ENCODE measurements around the gene ASTN2.
"Not testable (repeated sequence)": the region's sequence is repeated elsewhere in the genome, so short reads cannot be mapped to it uniquely, and the experiment has no call there.

Gene ASTN2

GRCh38 chr9:116842658-116843057, 572.2 kb downstream of the ASTN2 start:
- no peaks in the 10 kb centered on the region for H3K4me1 ChIP-seq (ENCODE audit: control insufficient read depth in 1 of 2, insufficient read depth in 2 of 2, low read length in 2 of 2)
- no peaks in the 10 kb centered on the region for H3K9me3 ChIP-seq (ENCODE audit: control insufficient read depth in 1 of 2, low read length in 2 of 2)
- no peak overlapping the region for H3K4me3 ChIP-seq (ENCODE audit: low read depth in 1 of 2, low read length in 2 of 2)
- no peaks in the 10 kb centered on the region for H3K27me3 ChIP-seq (ENCODE audit: low read depth, low read length)
- no peaks in the 10 kb centered on the region for H3K36me3 ChIP-seq (ENCODE audit: control insufficient read depth in 1 of 2, insufficient read depth in 2 of 2, low read length in 2 of 2)
- no peak overlapping the region for H3K27ac ChIP-seq (ENCODE audit: low read length)

GRCh38 chr9:116838468-116838867, 576.4 kb downstream of the ASTN2 start:
- not testable (repeated sequence) for H3K9me3 ChIP-seq (ENCODE audit: control insufficient read depth in 1 of 2, low read length in 2 of 2); H3K27ac ChIP-seq (ENCODE audit: low read length); H3K36me3 ChIP-seq (ENCODE audit: control insufficient read depth in 1 of 2, insufficient read depth in 2 of 2, low read length in 2 of 2); H3K4me1 ChIP-seq (ENCODE audit: control insufficient read depth in 1 of 2, insufficient read depth in 2 of 2, low read length in 2 of 2); H3K4me3 ChIP-seq (ENCODE audit: low read depth in 1 of 2, low read length in 2 of 2); H3K27me3 ChIP-seq (ENCODE audit: low read depth, low read length)

GRCh38 chr9:116837018-116837989, 577.6 kb downstream of the ASTN2 start:
- Histone ChIP-seq H3K9me3 (ENCODE audit: control insufficient read depth in 1 of 2, low read length in 2 of 2) (no peaks in the 10 kb centered on the region), H3K36me3 (ENCODE audit: control insufficient read depth in 1 of 2, insufficient read depth in 2 of 2, low read length in 2 of 2) (no peaks in the 10 kb centered on the region), H3K4me1 (ENCODE audit: control insufficient read depth in 1 of 2, insufficient read depth in 2 of 2, low read length in 2 of 2) (no peaks in the 10 kb centered on the region), H3K4me3 (ENCODE audit: low read depth in 1 of 2, low read length in 2 of 2) (no peak overlapping the region), H3K27ac (ENCODE audit: low read length) (no peak overlapping the region), H3K27me3 (ENCODE audit: low read depth, low read length) (no peaks in the 10 kb centered on the region)

DNA sequence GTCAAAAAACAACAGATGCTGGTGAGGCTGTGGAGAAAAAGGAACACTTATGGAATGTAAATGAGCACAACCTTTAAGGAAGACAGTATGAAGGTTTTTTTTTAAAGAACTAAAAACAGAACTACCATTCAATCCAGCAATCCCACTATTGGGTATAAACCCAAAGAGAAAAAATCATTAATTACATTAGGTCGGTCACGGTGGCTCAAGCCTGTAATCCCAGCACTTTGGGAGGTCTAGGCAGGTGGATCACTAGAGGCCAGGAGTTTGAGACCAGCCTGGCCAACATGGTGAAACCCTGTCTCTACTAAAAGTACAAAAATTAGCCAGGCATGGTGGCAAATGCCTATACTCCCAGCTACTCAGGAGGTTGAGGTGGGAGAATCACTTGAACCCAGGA, 584.5 kb downstream of the ASTN2 start:
- H3K27ac ChIP-seq (ENCODE audit: low read length); H3K4me1 ChIP-seq (ENCODE audit: control insufficient read depth in 1 of 2, insufficient read depth in 2 of 2, low read length in 2 of 2); H3K27me3 ChIP-seq (ENCODE audit: low read depth, low read length); H3K9me3 ChIP-seq (ENCODE audit: control insufficient read depth in 1 of 2, low read length in 2 of 2); H3K36me3 ChIP-seq (ENCODE audit: control insufficient read depth in 1 of 2, insufficient read depth in 2 of 2, low read length in 2 of 2); H3K4me3 ChIP-seq (ENCODE audit: low read depth in 1 of 2, low read length in 2 of 2): not testable (repeated sequence)

GRCh38 chr9:116821633-116822229, 593.1 kb downstream of the ASTN2 start:
- no peak overlapping the region for H3K27ac ChIP-seq (ENCODE audit: low read length)
- no peaks in the 10 kb centered on the region for H3K9me3 ChIP-seq (ENCODE audit: control insufficient read depth in 1 of 2, low read length in 2 of 2)
- no peaks in the 10 kb centered on the region for H3K4me1 ChIP-seq (ENCODE audit: control insufficient read depth in 1 of 2, insufficient read depth in 2 of 2, low read length in 2 of 2)
- no peaks in the 10 kb centered on the region for H3K27me3 ChIP-seq (ENCODE audit: low read depth, low read length)
- H3K4me3 ChIP-seq (ENCODE audit: low read depth in 1 of 2, low read length in 2 of 2): no peak overlapping the region
- no peaks in the 10 kb centered on the region for H3K36me3 ChIP-seq (ENCODE audit: control insufficient read depth in 1 of 2, insufficient read depth in 2 of 2, low read length in 2 of 2)

GRCh38 chr9:116819116-116819515, 595.7 kb downstream of the ASTN2 start:
- Histone ChIP-seq H3K27me3 (ENCODE audit: low read depth, low read length) (no peaks in the 10 kb centered on the region), H3K4me1 (ENCODE audit: control insufficient read depth in 1 of 2, insufficient read depth in 2 of 2, low read length in 2 of 2) (no peaks in the 10 kb centered on the region)

DNA sequence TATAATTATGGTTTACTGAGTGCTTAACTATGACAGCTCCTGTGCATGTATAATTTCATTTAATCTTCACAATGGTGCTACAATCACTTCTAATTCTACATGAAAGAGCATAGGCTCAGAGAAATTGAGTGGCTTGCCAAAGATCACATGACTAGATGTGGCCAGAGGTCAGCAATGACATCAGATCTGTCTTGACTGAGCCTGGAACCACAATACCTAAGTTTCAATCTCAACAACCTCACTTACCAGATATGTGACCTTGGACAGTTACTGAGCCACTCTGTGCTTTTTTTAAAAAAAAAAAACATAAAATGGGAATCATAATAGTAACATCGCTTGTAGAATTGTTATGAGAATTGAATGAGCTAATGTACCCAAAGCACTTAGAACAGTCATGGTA, 597.1 kb downstream of the ASTN2 start:
- no peaks in the 10 kb centered on the region for H3K36me3 ChIP-seq (ENCODE audit: control insufficient read depth in 1 of 2, insufficient read depth in 2 of 2, low read length in 2 of 2)
- no peaks in the 10 kb centered on the region for H3K27me3 ChIP-seq (ENCODE audit: low read depth, low read length)
- H3K4me1 ChIP-seq (ENCODE audit: control insufficient read depth in 1 of 2, insufficient read depth in 2 of 2, low read length in 2 of 2): no peaks in the 10 kb centered on the region
- H3K9me3 ChIP-seq (ENCODE audit: control insufficient read depth in 1 of 2, low read length in 2 of 2): no peaks in the 10 kb centered on the region
- no peak overlapping the region for H3K27ac ChIP-seq (ENCODE audit: low read length)
- no peak overlapping the region for H3K4me3 ChIP-seq (ENCODE audit: low read depth in 1 of 2, low read length in 2 of 2)

More at GRCh38 chr9:116819116-116819515, 595.7 kb downstream of the ASTN2 start:
- H3K27ac ChIP-seq (ENCODE audit: low read length): no peak overlapping the region
- no peaks in the 10 kb centered on the region for H3K36me3 ChIP-seq (ENCODE audit: control insufficient read depth in 1 of 2, insufficient read depth in 2 of 2, low read length in 2 of 2)
- H3K4me3 ChIP-seq (ENCODE audit: low read depth in 1 of 2, low read length in 2 of 2): no peak overlapping the region
- H3K9me3 ChIP-seq (ENCODE audit: control insufficient read depth in 1 of 2, low read length in 2 of 2): no peaks in the 10 kb centered on the region

GRCh38 chr9:116816484-116816883, 598.4 kb downstream of the ASTN2 start:
- no peaks in the 10 kb centered on the region for H3K4me1 ChIP-seq (ENCODE audit: control insufficient read depth in 1 of 2, insufficient read depth in 2 of 2, low read length in 2 of 2)
- H3K4me3 ChIP-seq (ENCODE audit: low read depth in 1 of 2, low read length in 2 of 2): no peak overlapping the region
- H3K27ac ChIP-seq (ENCODE audit: low read length): no peak overlapping the region
- H3K36me3 ChIP-seq (ENCODE audit: control insufficient read depth in 1 of 2, insufficient read depth in 2 of 2, low read length in 2 of 2): no peaks in the 10 kb centered on the region
- H3K9me3 ChIP-seq (ENCODE audit: control insufficient read depth in 1 of 2, low read length in 2 of 2): no peaks in the 10 kb centered on the region
- H3K27me3 ChIP-seq (ENCODE audit: low read depth, low read length): no peaks in the 10 kb centered on the region

GRCh38 chr9:116815835-116816234, 599.0 kb downstream of the ASTN2 start:
- H3K4me3 ChIP-seq (ENCODE audit: low read depth in 1 of 2, low read length in 2 of 2): no peak overlapping the region
- H3K36me3 ChIP-seq (ENCODE audit: control insufficient read depth in 1 of 2, insufficient read depth in 2 of 2, low read length in 2 of 2): no peaks in the 10 kb centered on the region
- H3K27ac ChIP-seq (ENCODE audit: low read length): no peak overlapping the region
- no peaks in the 10 kb centered on the region for H3K9me3 ChIP-seq (ENCODE audit: control insufficient read depth in 1 of 2, low read length in 2 of 2)
- no peaks in the 10 kb centered on the region for H3K27me3 ChIP-seq (ENCODE audit: low read depth, low read length)
- no peaks in the 10 kb centered on the region for H3K4me1 ChIP-seq (ENCODE audit: control insufficient read depth in 1 of 2, insufficient read depth in 2 of 2, low read length in 2 of 2)

GRCh38 chr9:116813031-116813300, 601.9 kb downstream of the ASTN2 start:
- no peaks in the 10 kb centered on the region for H3K27me3 ChIP-seq (ENCODE audit: low read depth, low read length)
- H3K4me3 ChIP-seq (ENCODE audit: low read depth in 1 of 2, low read length in 2 of 2): no peak overlapping the region
- H3K4me1 ChIP-seq (ENCODE audit: control insufficient read depth in 1 of 2, insufficient read depth in 2 of 2, low read length in 2 of 2): no peaks in the 10 kb centered on the region
- no peaks in the 10 kb centered on the region for H3K36me3 ChIP-seq (ENCODE audit: control insufficient read depth in 1 of 2, insufficient read depth in 2 of 2, low read length in 2 of 2)
- H3K27ac ChIP-seq (ENCODE audit: low read length): no peak overlapping the region
- H3K9me3 ChIP-seq (ENCODE audit: control insufficient read depth in 1 of 2, low read length in 2 of 2): no peaks in the 10 kb centered on the region

DNA sequence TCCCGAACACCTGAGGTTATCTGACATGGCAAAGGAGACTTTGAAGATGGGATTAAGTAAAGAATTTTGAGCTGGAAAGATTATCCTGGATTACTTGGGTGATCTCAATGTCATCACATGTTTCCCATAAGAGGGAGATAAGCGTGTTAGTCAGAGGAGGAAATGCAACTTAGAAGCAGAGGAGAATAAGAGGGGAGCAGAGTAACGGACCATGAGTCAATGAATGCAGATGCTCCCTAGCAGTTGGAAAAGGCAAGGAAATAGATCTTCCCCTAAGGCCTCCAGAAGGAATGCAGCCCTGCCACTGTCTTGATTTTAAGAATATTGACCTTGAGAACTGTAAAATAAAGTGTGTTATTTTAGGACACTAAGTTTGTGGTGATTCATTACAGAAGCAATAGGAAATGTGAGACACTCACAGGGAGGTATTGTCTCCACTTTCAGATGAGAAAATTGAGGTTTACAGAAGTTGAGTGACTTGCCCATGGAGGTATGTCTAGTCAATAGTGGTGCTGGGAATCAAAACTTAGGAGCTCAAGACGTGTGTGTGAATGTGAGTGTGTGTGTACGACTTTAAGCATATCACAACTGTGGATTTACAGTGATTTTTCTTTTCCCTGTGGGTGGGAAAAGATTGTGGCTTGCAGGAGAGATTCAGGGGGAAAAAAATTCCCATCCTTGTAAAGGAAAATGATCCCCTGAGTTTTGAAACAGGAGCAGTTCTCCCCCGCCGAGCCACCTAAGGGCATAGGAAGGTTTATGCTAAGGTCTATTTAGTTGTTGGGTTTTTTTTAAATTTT, 602.4 kb downstream of the ASTN2 start:
- H3K27ac ChIP-seq (ENCODE audit: low read length): no peak overlapping the region
- H3K4me3 ChIP-seq (ENCODE audit: low read depth in 1 of 2, low read length in 2 of 2): no peak overlapping the region
- no peaks in the 10 kb centered on the region for H3K9me3 ChIP-seq (ENCODE audit: control insufficient read depth in 1 of 2, low read length in 2 of 2)
- H3K36me3 ChIP-seq (ENCODE audit: control insufficient read depth in 1 of 2, insufficient read depth in 2 of 2, low read length in 2 of 2): no peaks in the 10 kb centered on the region
- H3K27me3 ChIP-seq (ENCODE audit: low read depth, low read length): no peaks in the 10 kb centered on the region
- H3K4me1 ChIP-seq (ENCODE audit: control insufficient read depth in 1 of 2, insufficient read depth in 2 of 2, low read length in 2 of 2): no peaks in the 10 kb centered on the region
